GM23338 (cell line): Measurements from ENCODE around the gene DAND5.

Experiments used
- CREB1 ChIP-seq: fragments of 250-450 bp; sonication (Bioruptor Pico); IDR thresholded peaks from 2 replicates; pipeline ENCODE4 v1.5.0; 2020; ENCODE audit warnings: low read depth, mild to moderate bottlenecking, moderate library complexity
- CTCF ChIP-seq, 2 experiments: fragments of 200-600 bp in 1 of 2; sonication (generic) in 1 of 2; conservative IDR thresholded peaks; 2 replicates each; pipeline versions ENCODE4 v1.5.1 to v1.6.1; 2016 to 2017; ENCODE audit warnings: antibody characterized with exemption in 2 of 2, low read depth in 2 of 2, mild to moderate bottlenecking in 2 of 2, moderate library complexity in 1 of 2
- ETS1 ChIP-seq: IDR thresholded peaks from 2 replicates; pipeline ENCODE4 v1.6.1; 2016; ENCODE audit warnings: antibody characterized with exemption
- EZH2 ChIP-seq: fragments of 200-600 bp; sonication (generic); IDR thresholded peaks from one replicate; pipeline ENCODE4 v1.8.0; 2017; ENCODE audit warnings: antibody characterized with exemption, mild to moderate bottlenecking, low read depth; ENCODE audit not compliant: unreplicated experiment
- EZH2phosphoT487 ChIP-seq: fragments of 200-600 bp; sonication (generic); IDR thresholded peaks from one replicate; pipeline ENCODE4 v1.8.1; 2018; ENCODE audit warnings: antibody characterized with exemption; ENCODE audit not compliant: unreplicated experiment
- JUNB ChIP-seq: IDR thresholded peaks from one replicate; pipeline ENCODE4 v1.6.1; 2016; ENCODE audit warnings: antibody characterized with exemption; ENCODE audit not compliant: unreplicated experiment
- NANOG ChIP-seq: IDR thresholded peaks from 2 replicates; pipeline ENCODE4 v1.6.1; 2016; ENCODE audit warnings: antibody characterized with exemption, borderline replicate concordance
- POLR2AphosphoS5 ChIP-seq: IDR thresholded peaks from 2 replicates; pipeline ENCODE4 v1.6.1; 2016; ENCODE audit warnings: antibody characterized with exemption, low read depth
- REST ChIP-seq: IDR thresholded peaks from one replicate; pipeline ENCODE4 v1.6.1; 2018; ENCODE audit warnings: antibody characterized with exemption; ENCODE audit not compliant: unreplicated experiment
- STAT1 ChIP-seq: IDR thresholded peaks from one replicate; pipeline ENCODE4 v1.6.1; 2016; ENCODE audit warnings: antibody characterized with exemption; ENCODE audit not compliant: unreplicated experiment
- ZNF114 ChIP-seq: fragments of 250-450 bp; sonication (Bioruptor Pico); IDR thresholded peaks from 2 replicates; pipeline ENCODE4 v1.5.0; 2020; ENCODE audit warnings: mild to moderate bottlenecking, moderate library complexity
- ZNF331 ChIP-seq: fragments of 250-450 bp; sonication (Bioruptor Pico); IDR thresholded peaks from 2 replicates; pipeline ENCODE4 v1.5.0; 2020; ENCODE audit warnings: low read depth, mild to moderate bottlenecking, moderate library complexity
- ZNF462 ChIP-seq: fragments of 250-450 bp; sonication (Bioruptor Pico); IDR thresholded peaks from 2 replicates; pipeline ENCODE4 v1.5.0; 2020; ENCODE audit warnings: mild to moderate bottlenecking, moderate library complexity

- no peak for TF ChIP-seq REST
- TF ChIP-seq CTCF (conservative IDR thresholded peaks at IDR 0.05; ENCODE audit: low read depth in 2 of 2), result no peak
- no peak for TF ChIP-seq CREB1
- no peak for TF ChIP-seq ZNF331 (CRISPR knock-in tag)
- TF ChIP-seq JUNB, result no peak
- TF ChIP-seq POLR2AphosphoS5, result no peak
- TF ChIP-seq EZH2, result no peak
- TF ChIP-seq EZH2phosphoT487, result no peak
- TF ChIP-seq ZNF114 (CRISPR knock-in tag), result no peak
- no peak for TF ChIP-seq ETS1
- TF ChIP-seq ZNF462 (CRISPR knock-in tag), result no peak
- TF ChIP-seq NANOG, result no peak
- no peak for TF ChIP-seq STAT1
Measured at GRCh38 chr19:12946731-12947496, 22.5 kb upstream of the DAND5 start.
